HepG2 (cell line): ENCODE results near the gene ETS2. TPM values are rescaled to one million over a fixed set of nuclear protein-coding genes. Genes with fewer than 3 reads are reported as not detected.
A peak's percentile ranks its signal among the peaks of the same experiment; 100 is the strongest.

ENCODE experiments used
- CEBPG ChIP-seq: IDR thresholded peaks from 2 replicates; pipeline ENCODE4 v1.6.1; 2016
- GTF2F1 ChIP-seq: fragments of 150-350 bp; IDR thresholded peaks from 2 replicates; pipeline ENCODE4 v1.6.1; 2014; ENCODE audit warnings: low read length
- HOXA7 ChIP-seq: sonication (generic); formaldehyde crosslinking; IDR thresholded peaks from 2 replicates; pipeline ENCODE4 v1.8.1; 2022; ENCODE audit warnings: mild to moderate bottlenecking, missing genetic modification reagents, moderate library complexity
- MTF1 ChIP-seq: sonication (generic); formaldehyde crosslinking; IDR thresholded peaks from 2 replicates; pipeline ENCODE4 v1.5.0; 2020; ENCODE audit warnings: missing genetic modification reagents
- SKI ChIP-seq: fragments of 450-650 bp; IDR thresholded peaks from one replicate; pipeline ENCODE4 v1.6.1; 2018; ENCODE audit warnings: mild to moderate bottlenecking; ENCODE audit not compliant: partially characterized antibody
- SP5 ChIP-seq: IDR thresholded peaks from 2 replicates; pipeline ENCODE4 v1.6.1; 2016; ENCODE audit warnings: low read depth, borderline replicate concordance
- ZBTB38 ChIP-seq: sonication (generic); formaldehyde crosslinking; IDR thresholded peaks from 2 replicates; pipeline ENCODE4 v1.5.1; 2020; ENCODE audit warnings: mild to moderate bottlenecking, missing genetic modification reagents
- ZFX ChIP-seq: sonication (generic); formaldehyde crosslinking; IDR thresholded peaks from 2 replicates; pipeline ENCODE4 v1.4.0; 2020; ENCODE audit warnings: mild to moderate bottlenecking, low read depth, missing genetic modification reagents, moderate library complexity
- ZKSCAN8 ChIP-seq: IDR thresholded peaks from 2 replicates; pipeline ENCODE4 v1.6.1; 2016; ENCODE audit warnings: borderline replicate concordance, missing genetic modification reagents, missing compliant biosample characterization
- ZNF224 ChIP-seq: sonication (generic); formaldehyde crosslinking; IDR thresholded peaks from 2 replicates; pipeline ENCODE4 v1.5.0; 2020; ENCODE audit warnings: mild to moderate bottlenecking, missing genetic modification reagents
- ZNF33B ChIP-seq: sonication (generic); formaldehyde crosslinking; IDR thresholded peaks from 2 replicates; pipeline ENCODE4 v1.5.1; 2020; ENCODE audit warnings: mild to moderate bottlenecking, missing genetic modification reagents
- ZNF343 ChIP-seq: sonication (generic); formaldehyde crosslinking; IDR thresholded peaks from 2 replicates; pipeline ENCODE4 v1.4.0; 2020; ENCODE audit warnings: mild to moderate bottlenecking, missing genetic modification reagents
- ZNF605 ChIP-seq: sonication (generic); formaldehyde crosslinking; IDR thresholded peaks from 2 replicates; pipeline ENCODE4 v1.8.0; 2022; ENCODE audit warnings: mild to moderate bottlenecking, missing genetic modification reagents
- polyA plus RNA-seq, 8 experiments: library from polyadenylated mRNA; depleted of rRNA in 3 of 8; stranded (reverse) in 7 of 8; unstranded in 1 of 8; fragments of >200 nt; fragmentation: Illumina TruSeq in 4 of 8; extraction: Trizol in 4 of 8; gene quantifications; 2 replicates each; pipeline versions ENCODE4 v1.2.1 to v1.2.3, GENCODE V29; 2011 to 2016; ENCODE audit warnings: low read depth in 4 of 8, missing spikeins in 1 of 8, mixed read lengths in 1 of 8; ENCODE audit not compliant: insufficient read depth in 1 of 8
- total RNA-seq, 5 experiments: library from RNA; depleted of rRNA; stranded (reverse); fragments of >200 nt; fragmentation: Illumina TruSeq; extraction: Trizol; gene quantifications; 2 replicates each; pipeline ENCODE4 v1.2.3, GENCODE V29; 2016; ENCODE audit warnings: low read depth in 1 of 5
- TF ChIP-seq, protein P1 (sequence below): sonication (generic); formaldehyde crosslinking; IDR thresholded peaks from 2 replicates; pipeline ENCODE4 v1.4.0; 2020; ENCODE audit warnings: missing genetic modification reagents
- TF ChIP-seq, protein P2 (sequence below): sonication (generic); formaldehyde crosslinking; IDR thresholded peaks from 2 replicates; pipeline ENCODE4 v1.4.0; 2020; ENCODE audit warnings: mild to moderate bottlenecking, low read depth, missing genetic modification reagents
- TF ChIP-seq, protein P3 (sequence below): sonication (generic); formaldehyde crosslinking; IDR thresholded peaks from 2 replicates; pipeline ENCODE4 v1.4.0; 2020; ENCODE audit warnings: missing genetic modification reagents; ENCODE audit errors: not compliant biosample characterization
- TF ChIP-seq, protein P4 (sequence below): sonication (generic); formaldehyde crosslinking; IDR thresholded peaks from 2 replicates; pipeline ENCODE4 v1.4.0; 2020; ENCODE audit warnings: missing genetic modification reagents

The ETS2 gene
- total and polyA plus RNA-seq, 2 of the 13 experiments (the other 11 are each of a cell fraction or from before 2014, with no cell fraction given) = 24.6 to 64.4 TPM

DNA sequence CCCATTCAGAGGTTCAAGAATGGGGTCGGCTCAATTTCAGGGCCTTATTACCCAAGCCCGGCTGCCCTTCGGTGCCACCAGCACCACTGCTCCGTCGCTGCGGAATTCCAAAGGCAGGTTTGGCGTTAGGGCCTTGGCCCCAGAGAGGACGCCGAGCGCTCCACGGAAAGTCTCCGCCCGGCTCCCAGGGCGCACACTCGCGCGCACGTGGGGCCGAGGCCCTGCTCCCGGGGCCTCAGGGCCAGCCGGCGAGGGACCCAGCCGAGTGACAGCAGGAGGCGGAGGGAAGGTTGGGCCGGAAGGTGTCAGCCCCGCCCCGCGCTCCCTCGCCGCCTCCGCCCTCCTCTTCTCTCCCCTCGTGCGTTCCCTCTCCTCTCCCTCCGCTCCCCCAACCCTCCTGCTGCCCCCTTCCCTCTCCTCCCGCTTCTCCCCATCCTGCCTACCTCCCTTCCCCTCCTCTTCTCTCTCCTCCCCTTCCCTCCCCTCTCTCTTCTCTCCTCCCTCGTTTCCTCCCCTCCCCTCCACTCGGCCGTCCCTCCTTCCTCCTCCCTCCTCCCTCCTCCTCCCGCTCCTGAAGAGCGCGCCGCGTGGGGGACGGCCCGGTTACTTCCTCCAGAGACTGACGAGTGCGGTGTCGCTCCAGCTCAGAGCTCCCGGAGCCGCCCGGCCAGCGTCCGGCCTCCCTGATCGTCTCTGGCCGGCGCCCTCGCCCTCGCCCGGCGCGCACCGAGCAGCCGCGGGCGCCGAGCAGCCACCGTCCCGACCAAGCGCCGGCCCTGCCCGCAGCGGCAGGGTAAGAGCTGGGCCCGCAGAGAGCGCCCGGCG is at the start of gene ETS2 (continued):
- TF ChIP-seq, protein P1, sequence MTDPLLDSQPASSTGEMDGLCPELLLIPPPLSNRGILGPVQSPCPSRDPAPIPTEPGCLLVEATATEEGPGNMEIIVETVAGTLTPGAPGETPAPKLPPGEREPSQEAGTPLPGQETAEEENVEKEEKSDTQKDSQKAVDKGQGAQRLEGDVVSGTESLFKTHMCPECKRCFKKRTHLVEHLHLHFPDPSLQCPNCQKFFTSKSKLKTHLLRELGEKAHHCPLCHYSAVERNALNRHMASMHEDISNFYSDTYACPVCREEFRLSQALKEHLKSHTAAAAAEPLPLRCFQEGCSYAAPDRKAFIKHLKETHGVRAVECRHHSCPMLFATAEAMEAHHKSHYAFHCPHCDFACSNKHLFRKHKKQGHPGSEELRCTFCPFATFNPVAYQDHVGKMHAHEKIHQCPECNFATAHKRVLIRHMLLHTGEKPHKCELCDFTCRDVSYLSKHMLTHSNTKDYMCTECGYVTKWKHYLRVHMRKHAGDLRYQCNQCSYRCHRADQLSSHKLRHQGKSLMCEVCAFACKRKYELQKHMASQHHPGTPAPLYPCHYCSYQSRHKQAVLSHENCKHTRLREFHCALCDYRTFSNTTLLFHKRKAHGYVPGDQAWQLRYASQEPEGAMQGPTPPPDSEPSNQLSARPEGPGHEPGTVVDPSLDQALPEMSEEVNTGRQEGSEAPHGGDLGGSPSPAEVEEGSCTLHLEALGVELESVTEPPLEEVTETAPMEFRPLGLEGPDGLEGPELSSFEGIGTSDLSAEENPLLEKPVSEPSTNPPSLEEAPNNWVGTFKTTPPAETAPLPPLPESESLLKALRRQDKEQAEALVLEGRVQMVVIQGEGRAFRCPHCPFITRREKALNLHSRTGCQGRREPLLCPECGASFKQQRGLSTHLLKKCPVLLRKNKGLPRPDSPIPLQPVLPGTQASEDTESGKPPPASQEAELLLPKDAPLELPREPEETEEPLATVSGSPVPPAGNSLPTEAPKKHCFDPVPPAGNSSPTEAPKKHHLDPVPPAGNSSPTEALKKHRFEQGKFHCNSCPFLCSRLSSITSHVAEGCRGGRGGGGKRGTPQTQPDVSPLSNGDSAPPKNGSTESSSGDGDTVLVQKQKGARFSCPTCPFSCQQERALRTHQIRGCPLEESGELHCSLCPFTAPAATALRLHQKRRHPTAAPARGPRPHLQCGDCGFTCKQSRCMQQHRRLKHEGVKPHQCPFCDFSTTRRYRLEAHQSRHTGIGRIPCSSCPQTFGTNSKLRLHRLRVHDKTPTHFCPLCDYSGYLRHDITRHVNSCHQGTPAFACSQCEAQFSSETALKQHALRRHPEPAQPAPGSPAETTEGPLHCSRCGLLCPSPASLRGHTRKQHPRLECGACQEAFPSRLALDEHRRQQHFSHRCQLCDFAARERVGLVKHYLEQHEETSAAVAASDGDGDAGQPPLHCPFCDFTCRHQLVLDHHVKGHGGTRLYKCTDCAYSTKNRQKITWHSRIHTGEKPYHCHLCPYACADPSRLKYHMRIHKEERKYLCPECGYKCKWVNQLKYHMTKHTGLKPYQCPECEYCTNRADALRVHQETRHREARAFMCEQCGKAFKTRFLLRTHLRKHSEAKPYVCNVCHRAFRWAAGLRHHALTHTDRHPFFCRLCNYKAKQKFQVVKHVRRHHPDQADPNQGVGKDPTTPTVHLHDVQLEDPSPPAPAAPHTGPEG = no peak; the same call in 1 of the 2 replicates
- TF ChIP-seq ZNF605 (CRISPR knock-in tag) (peak; percentile 97), CEBPG (CRISPR knock-in tag) (peak; percentile 5; the same call in 1 of the 2 replicates), GTF2F1 (0 out of 2 replicates have a peak, but pooled peaks have one; percentile 44), HOXA7 (no peak), SP5 (CRISPR knock-in tag) (peak; percentile 97), ZKSCAN8 (no peak; the same call in 1 of the 2 replicates), ZNF224 (CRISPR knock-in tag) (0 out of 2 replicates have a peak, but pooled peaks have one; percentile 36), ZFX (peak; percentile 94), ZBTB38 (CRISPR knock-in tag) (peak; percentile 95; the same call in 1 of the 2 replicates), ZNF33B (CRISPR knock-in tag) (no peak), SKI (no peak), ZNF343 (peak; percentile 93; the same call in 1 of the 2 replicates), MTF1 (CRISPR knock-in tag) (no peak)
- TF ChIP-seq, protein P2, sequence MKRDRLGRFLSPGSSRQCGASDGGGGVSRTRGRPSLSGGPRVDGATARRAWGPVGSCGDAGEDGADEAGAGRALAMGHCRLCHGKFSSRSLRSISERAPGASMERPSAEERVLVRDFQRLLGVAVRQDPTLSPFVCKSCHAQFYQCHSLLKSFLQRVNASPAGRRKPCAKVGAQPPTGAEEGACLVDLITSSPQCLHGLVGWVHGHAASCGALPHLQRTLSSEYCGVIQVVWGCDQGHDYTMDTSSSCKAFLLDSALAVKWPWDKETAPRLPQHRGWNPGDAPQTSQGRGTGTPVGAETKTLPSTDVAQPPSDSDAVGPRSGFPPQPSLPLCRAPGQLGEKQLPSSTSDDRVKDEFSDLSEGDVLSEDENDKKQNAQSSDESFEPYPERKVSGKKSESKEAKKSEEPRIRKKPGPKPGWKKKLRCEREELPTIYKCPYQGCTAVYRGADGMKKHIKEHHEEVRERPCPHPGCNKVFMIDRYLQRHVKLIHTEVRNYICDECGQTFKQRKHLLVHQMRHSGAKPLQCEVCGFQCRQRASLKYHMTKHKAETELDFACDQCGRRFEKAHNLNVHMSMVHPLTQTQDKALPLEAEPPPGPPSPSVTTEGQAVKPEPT (CRISPR knock-in tag) = peak; percentile 88; the same call in 1 of the 2 replicates
- TF ChIP-seq, protein P3, sequence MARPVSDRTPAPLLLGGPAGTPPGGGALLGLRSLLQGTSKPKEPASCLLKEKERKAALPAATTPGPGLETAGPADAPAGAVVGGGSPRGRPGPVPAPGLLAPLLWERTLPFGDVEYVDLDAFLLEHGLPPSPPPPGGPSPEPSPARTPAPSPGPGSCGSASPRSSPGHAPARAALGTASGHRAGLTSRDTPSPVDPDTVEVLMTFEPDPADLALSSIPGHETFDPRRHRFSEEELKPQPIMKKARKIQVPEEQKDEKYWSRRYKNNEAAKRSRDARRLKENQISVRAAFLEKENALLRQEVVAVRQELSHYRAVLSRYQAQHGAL (CRISPR knock-in tag) = no peak
- TF ChIP-seq, protein P4, sequence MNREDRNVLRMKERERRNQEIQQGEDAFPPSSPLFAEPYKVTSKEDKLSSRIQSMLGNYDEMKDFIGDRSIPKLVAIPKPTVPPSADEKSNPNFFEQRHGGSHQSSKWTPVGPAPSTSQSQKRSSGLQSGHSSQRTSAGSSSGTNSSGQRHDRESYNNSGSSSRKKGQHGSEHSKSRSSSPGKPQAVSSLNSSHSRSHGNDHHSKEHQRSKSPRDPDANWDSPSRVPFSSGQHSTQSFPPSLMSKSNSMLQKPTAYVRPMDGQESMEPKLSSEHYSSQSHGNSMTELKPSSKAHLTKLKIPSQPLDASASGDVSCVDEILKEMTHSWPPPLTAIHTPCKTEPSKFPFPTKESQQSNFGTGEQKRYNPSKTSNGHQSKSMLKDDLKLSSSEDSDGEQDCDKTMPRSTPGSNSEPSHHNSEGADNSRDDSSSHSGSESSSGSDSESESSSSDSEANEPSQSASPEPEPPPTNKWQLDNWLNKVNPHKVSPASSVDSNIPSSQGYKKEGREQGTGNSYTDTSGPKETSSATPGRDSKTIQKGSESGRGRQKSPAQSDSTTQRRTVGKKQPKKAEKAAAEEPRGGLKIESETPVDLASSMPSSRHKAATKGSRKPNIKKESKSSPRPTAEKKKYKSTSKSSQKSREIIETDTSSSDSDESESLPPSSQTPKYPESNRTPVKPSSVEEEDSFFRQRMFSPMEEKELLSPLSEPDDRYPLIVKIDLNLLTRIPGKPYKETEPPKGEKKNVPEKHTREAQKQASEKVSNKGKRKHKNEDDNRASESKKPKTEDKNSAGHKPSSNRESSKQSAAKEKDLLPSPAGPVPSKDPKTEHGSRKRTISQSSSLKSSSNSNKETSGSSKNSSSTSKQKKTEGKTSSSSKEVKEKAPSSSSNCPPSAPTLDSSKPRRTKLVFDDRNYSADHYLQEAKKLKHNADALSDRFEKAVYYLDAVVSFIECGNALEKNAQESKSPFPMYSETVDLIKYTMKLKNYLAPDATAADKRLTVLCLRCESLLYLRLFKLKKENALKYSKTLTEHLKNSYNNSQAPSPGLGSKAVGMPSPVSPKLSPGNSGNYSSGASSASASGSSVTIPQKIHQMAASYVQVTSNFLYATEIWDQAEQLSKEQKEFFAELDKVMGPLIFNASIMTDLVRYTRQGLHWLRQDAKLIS (CRISPR knock-in tag) = no peak
